ENCODE measurements around the gene PTPRN2.

Gene PTPRN2

GRCh38 chr7:157691586-157692459, 895.8 kb downstream of the PTPRN2 start:
- DNase-seq (ENCODE audit: low spot score) = no peak

DNA sequence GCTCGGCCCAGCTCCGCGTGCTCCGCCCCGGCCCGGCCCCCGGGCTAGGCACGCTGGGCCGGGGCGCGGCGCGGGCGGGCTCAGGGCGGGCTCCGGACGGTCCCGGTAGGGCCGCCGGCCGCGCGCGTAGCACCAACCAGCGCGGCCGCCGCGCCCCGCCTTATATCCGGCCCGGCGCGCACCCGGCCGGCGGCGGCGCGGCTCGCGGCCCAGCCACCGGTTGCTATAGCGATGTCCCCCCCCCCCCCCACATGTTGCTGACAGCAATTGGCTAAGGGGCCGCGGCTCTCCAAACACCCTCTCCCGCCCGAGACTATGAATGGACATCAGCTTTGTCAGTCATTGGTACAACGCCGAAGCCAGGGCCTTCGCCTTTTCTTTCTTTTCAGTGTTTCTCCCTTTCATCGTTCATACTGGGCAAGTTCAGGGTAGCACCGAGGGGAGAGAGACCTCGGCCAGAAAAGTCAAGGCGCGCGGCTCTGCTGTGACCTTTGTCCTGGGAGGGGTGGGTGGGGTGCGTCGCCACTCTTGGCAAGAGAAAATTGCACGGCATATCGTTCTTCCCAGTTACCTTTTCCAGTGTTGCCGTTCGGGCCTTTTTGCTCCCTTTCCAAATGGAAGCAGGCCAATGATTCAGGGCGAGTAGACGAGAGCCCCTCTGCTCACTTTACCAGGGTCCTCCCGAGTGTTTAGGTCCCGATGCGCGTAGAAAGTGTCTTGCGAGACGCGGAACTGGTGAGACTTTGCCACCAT, 896.6 kb downstream of the PTPRN2 start:
- no peak for DNase-seq (ENCODE audit: low spot score)

DNA sequence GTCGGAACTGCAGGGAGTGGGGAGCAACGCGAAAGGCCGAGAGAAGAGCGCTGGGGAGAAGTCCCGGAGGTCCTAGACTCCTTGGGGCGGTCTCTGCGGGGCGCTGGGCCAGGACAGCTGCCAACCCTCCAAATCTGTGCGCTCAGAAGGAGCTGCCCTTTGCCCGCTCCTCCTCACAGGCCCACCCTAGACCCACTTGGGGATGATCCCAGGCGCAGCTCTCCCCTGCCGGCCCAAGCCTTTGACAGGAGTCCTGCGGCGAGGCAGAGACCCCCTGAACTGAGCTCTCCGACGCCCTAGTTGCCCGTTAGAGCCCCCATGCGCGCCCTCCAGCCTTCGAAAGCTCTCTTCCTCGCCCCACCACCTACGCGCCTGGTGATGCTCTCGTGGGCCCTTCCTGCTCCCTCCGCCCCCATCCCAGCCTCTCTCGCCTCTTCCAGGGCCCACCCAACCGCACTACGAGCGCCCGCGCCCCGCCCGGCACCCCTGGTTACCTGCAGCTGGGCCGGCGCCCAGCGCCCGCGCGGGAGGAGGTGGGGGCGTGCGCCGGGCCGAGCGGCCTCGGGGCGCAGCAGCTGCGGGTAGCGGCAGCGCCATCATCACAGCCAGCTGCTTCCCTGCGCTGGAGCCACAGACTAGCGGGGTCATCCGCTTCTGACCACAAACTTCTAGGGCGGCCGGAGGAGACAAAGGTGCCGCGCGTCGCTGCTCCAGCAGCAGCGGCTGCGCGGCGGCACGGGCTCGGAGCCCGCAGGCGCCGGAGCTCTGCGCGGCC, 897.4 kb downstream of the PTPRN2 start:
- DNase-seq (ENCODE audit: low spot score) = no peak

- DNase-seq (ENCODE audit: low spot score) = no peak
Measured at GRCh38 chr7:157689269-157690057, 898.2 kb downstream of the PTPRN2 start.

DNA sequence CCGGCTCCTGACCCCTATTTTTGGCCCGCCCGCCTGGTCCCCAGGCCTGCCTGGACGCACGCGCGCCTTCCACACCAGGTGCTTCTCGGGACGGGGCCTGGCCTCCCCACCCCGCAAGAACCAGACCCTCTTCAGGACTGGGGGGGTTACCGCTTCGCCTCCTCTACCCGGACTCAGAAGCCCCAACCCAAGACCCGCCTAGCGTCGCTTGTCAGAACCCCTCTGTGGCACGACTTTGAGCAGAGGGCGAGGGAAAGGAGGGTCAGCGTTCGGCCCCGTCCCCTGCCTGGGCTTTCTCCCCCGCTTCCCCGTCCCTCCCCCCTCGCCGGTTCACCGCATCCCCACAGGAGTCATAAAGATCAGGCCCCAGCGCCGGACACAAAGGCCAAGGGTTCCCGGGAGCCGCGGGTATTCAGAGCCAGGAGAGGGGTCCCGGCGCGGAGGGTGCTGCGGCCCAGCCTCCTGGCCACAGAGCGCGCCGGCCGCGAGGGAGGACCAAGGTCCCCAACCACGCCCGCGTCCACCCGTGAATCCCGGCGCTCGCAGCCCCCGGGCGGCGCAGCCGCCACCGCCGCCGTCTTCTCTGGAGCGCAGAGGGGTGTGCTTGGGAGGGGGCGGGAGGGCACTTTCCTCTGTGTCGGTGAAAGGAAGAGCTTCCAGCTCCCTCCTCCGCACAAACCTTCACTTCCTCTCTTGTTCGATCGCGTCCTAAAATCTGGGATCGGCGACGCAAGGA, 898.9 kb downstream of the PTPRN2 start:
- DNase-seq (ENCODE audit: low spot score) = no peak

GRCh38 chr7:157687845-157688532, 899.6 kb downstream of the PTPRN2 start:
- DNase-seq (ENCODE audit: low spot score) = no peak

GRCh38 chr7:157687158-157687557, 900.5 kb downstream of the PTPRN2 start:
- no peak for DNase-seq (ENCODE audit: low spot score)

DNA sequence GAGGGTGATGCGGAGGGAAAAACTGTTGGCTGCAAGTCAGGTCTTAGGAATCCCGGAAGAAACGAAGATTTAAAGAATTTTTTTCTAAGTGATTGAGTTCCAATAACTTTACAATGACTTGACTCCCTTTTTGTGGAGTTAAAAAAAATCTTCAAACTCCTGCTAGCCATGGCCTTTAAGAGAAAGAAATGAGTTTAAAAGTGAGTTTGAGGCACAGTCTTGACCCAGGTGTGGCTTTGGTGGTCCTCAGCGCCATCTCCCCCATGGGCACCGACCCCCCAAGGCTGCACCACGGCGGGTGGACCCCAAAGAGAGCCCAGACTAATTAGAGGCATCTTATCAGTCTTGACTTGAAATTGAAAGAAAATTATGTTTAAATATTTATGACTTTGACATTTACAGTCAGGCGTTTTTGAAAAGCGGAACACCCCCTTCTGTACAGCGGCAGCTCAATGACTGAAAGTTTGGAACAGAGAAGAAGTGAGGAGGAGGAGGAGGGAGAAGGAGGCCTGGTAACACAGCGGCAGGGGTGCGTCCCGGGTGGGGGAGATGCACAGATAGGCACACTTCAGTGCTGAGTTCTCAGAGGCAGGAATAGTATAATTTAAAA, 901.2 kb downstream of the PTPRN2 start:
- no peak for DNase-seq (ENCODE audit: low spot score)

DNA sequence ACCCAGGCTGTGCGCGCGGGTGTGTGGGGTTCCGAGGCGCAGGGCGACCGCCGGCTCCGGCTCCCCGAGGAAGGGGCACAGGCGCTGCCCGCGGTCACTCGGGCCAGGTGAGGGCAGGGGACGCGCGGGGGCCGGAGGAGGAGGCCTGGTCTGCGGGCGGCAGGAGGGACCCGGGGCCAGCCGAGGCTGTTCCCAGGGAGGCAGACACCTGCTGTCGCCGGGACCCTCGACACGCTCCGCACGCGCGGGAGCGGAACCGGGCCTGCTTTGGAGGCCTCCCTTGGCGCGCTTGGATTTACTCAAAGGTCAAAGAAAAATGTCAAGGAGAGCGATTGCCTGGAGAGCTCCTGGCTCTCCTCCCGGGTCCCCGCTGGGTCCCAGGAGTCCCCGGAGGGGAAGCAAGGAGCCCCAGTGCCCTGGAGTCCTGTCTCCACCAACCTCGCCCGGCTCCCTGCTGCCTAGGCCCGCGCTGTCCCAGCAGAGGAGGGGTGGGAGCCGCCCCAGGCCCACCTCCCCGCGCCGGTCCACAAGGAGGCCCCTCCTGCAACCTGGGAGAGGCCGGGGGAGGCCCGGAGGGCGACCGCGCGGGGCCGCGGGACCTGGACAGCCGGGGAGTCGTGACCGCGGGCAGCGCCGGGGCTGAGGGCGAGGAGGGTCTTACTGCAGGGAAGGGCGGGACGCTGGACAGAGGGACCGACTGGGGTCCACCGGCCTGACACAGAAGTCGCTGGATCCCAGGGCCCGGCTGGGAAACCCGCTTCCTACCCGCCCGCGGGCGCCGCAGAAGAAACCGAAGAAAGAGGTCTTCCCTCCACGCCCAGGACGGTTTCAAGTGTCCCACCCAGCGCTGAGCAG, 902.0 kb downstream of the PTPRN2 start:
- no peak for DNase-seq (ENCODE audit: low spot score)

GRCh38 chr7:157684909-157685429, 902.7 kb downstream of the PTPRN2 start:
- no peak for DNase-seq (ENCODE audit: low spot score)

DNA sequence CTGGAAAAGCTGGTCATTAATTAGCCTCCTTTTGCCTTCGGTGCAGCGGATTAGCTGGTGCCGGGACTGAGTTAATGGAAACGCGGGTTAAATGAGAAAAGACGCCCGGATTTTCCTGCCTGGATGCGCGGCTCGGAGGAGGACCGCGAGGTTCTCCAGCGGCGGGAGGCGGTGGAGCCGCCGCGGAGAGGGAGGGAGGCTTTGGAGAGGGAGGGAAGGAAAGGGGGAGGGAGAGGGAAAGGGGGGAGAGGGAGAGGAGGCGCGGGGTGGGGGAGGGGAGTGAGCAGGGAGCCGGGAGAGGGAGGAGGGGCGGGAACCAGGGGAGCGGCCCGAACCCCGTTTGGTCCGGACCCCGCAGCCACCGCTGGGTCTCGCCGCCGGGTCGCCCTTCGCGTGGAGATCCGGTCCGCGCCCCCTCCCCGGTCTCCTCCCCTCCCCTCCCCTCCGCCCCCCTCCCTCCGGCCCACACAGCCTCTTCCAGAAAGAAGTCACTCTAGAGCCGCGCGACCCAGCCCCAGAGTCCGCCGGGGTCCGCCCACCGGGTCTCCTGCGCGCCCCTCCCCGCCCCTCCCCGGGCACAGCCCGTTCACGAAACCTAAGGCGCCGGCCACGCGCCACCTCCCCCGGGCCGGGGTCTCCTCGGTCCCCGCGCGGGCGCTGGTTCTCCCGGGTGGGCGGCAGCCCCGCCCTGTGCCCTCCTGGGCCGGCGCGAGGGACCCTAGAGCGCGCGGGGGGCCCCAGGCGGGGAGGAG, 903.3 kb downstream of the PTPRN2 start:
- DNase-seq (ENCODE audit: low spot score) = no peak

- DNase-seq (ENCODE audit: low spot score) = no peak
Measured at GRCh38 chr7:157683747-157684156, 903.9 kb downstream of the PTPRN2 start.

DNA sequence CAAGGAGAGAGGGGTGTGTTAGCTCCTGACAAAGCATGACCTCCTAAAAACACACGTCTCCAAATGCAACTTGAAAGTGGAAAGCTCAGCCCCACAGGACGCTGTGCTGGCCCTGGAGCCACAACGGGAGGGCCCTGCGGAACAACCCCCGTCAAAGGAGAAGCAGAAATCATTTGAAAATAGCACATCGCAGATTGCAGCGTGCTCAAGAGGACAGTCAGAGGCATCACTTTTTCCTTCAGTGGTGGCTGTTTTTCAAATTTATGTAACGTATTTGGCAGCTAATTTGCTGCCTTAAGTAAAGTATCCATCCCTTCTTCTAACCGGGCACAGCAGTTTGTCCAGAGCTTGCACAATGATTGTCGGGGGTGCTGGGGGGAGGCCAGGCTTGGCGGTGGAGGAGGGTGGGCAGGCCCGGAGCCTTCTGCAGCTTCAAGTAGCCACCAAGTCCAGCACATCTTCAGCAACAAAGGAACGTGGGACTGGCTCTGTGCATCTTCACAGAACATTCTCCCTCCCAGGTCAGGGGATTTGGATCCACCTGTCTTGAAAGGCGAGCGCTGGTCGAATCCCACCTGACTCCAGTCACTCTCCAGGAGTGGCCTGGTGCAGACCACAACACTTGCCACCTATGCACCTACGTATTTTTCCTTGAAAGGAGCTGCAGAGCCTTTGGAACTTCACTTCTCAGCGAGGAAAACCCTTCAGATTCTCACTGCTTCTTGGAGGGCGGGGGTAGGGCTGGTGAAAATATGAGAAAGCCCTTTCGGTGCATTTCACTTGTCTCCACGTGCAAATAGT, 904.5 kb downstream of the PTPRN2 start:
- no peak for DNase-seq (ENCODE audit: low spot score)

- no peak for DNase-seq (ENCODE audit: low spot score)
Measured at GRCh38 chr7:157682064-157682945, 905.3 kb downstream of the PTPRN2 start.

- no peak for DNase-seq (ENCODE audit: low spot score)
Measured at GRCh38 chr7:157679607-157680006, 908.0 kb downstream of the PTPRN2 start.

GRCh38 chr7:157678501-157678900, 909.1 kb downstream of the PTPRN2 start:
- DNase-seq (ENCODE audit: low spot score) = no peak

Measured in LoVo (cell line).